Suprapubic skin (tissue), 3 donors: ENCODE data around the gene SPIN1.

Experiments used
- CTCF ChIP-seq, 2 donors: fragments of 200-600 bp in 1 of 2; fragments of 450-650 bp in 1 of 2; sonication (generic) in 1 of 2; IDR thresholded peaks; one replicate each; pipeline ENCODE4 v1.5.1; 2016 to 2019; ENCODE audit warnings: antibody characterized with exemption in 2 of 2, mild to moderate bottlenecking in 1 of 2, moderate library complexity in 1 of 2
- POLR2A ChIP-seq, 2 donors: fragments of 450-650 bp; IDR thresholded peaks; one replicate each; pipeline ENCODE4 v1.6.1; 2017; ENCODE audit warnings: antibody characterized with exemption in 2 of 2, mild to moderate bottlenecking in 2 of 2, moderate library complexity in 2 of 2

DNA sequence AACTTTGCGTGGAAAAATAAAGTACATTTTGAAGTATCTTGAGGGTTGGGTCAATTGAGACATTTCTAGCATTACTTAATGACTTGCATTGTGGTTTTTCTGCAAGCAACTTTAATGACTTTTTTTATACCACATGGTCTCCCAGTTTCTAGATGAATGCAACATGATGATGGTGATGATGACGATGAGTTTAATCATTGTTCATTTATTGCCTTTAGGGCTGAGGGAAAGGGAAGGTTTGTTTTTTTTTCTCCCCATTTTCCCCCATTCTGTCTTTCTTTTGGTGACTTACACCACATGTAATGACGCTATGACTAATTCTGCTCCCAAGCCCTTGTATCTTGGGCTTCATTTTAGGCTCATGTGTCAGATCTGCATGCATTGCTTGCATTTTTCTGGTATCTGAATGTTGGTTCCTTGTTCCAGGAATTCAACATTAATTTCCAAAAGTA lies 89.1 kb downstream of the SPIN1 start:
- TF ChIP-seq CTCF (IDR thresholded peaks at IDR 0.05) = no peak
- no peak for TF ChIP-seq POLR2A (IDR thresholded peaks at IDR 0.05)
